Cardiac muscle cell (in vitro differentiated cells and primary cell): ENCODE data around the gene TNFAIP3. TPM values are rescaled to one million over a fixed set of nuclear protein-coding genes. Genes with fewer than 3 reads are reported as not detected.

Experiments
- DNase-seq, 2 donors: peaks; one replicate each; pipeline versions ENCODE4 v3.0.0 to v3.0.0-alpha.2; 2010 to 2017; ENCODE audit warnings: low read depth in 1 of 2, low spot score in 1 of 2
- H3K27ac ChIP-seq: fragments of 200-600 bp; sonication (generic); 2 replicates; pipeline ENCODE4 v1.5.1; 2016
- H3K27me3 ChIP-seq: fragments of 200-600 bp; sonication (generic); 2 replicates; pipeline ENCODE4 v1.6.0; 2016; ENCODE audit warnings: control low read depth
- H3K36me3 ChIP-seq: fragments of 200-600 bp; sonication (generic); 2 replicates; pipeline ENCODE4 v1.5.1; 2016; ENCODE audit warnings: control low read depth
- H3K4me1 ChIP-seq: fragments of 200-600 bp; sonication (generic); 2 replicates; pipeline ENCODE4 v1.8.1; 2017; ENCODE audit warnings: low read depth, mild to moderate bottlenecking, mixed run types
- H3K4me3 ChIP-seq: fragments of 200-600 bp; sonication (generic); 2 replicates; pipeline ENCODE4 v1.5.1; 2016; ENCODE audit warnings: mild to moderate bottlenecking
- H3K9me3 ChIP-seq: fragments of 200-600 bp; sonication (generic); 2 replicates; pipeline ENCODE4 v1.5.1; 2017; ENCODE audit warnings: low read depth, mild to moderate bottlenecking, control low read depth
- CTCF ChIP-seq: IDR thresholded peaks from 2 replicates; pipeline ENCODE4 v1.5.1; 2012; ENCODE audit warnings: low read depth, mild to moderate bottlenecking, low read length
- polyA plus RNA-seq: library from polyadenylated mRNA; unstranded; fragments of >200 nt; fragmentation: Nextera tagmentation; extraction: Ambion mirVana; gene quantifications from 2 replicates; pipeline ENCODE4 v1.2.1, GENCODE V29; 2016
- total RNA-seq: library from RNA; depleted of rRNA; stranded (reverse); fragments of >200 nt; gene quantifications from 2 replicates; pipeline ENCODE4 v1.2.3, GENCODE V29; 2016

The TNFAIP3 gene
- total and polyA plus RNA-seq, 2 experiments from 2014 or later, result 7.9 TPM

- peaks cover 8% of the 10 kb centered on the region for H3K4me1 ChIP-seq
- no peak overlapping the region for H3K27ac ChIP-seq
- no peaks in the 10 kb centered on the region for H3K9me3 ChIP-seq
- no peaks in the 10 kb centered on the region for H3K27me3 ChIP-seq
- no peak for TF ChIP-seq CTCF
- no peak overlapping the region for H3K4me3 ChIP-seq
- no peaks in the 10 kb centered on the region for H3K36me3 ChIP-seq
- no peak for DNase-seq
Observed at GRCh38 chr6:137900815-137901214, 33.8 kb downstream of the TNFAIP3 start.

GRCh38 chr6:137901454-137901853 is 34.4 kb downstream of the TNFAIP3 start:
- no peaks in the 10 kb centered on the region for H3K9me3 ChIP-seq
- no peak for TF ChIP-seq CTCF
- no peak overlapping the region for H3K4me3 ChIP-seq
- H3K27ac ChIP-seq, result no peak overlapping the region
- H3K36me3 ChIP-seq, result no peaks in the 10 kb centered on the region
- peaks cover 8% of the 10 kb centered on the region for H3K4me1 ChIP-seq
- H3K27me3 ChIP-seq, result no peaks in the 10 kb centered on the region
- DNase-seq, result no peak

GRCh38 chr6:137902699-137903098 is 35.6 kb downstream of the TNFAIP3 start:
- no peak for TF ChIP-seq CTCF
- Histone ChIP-seq H3K9me3 (no peaks in the 10 kb centered on the region), H3K27ac (no peak overlapping the region), H3K36me3 (no peaks in the 10 kb centered on the region), H3K4me3 (no peak overlapping the region), H3K27me3 (no peaks in the 10 kb centered on the region), H3K4me1 (peaks cover 8% of the 10 kb centered on the region)
- no peak for DNase-seq

GRCh38 chr6:137903274-137903932 is 36.3 kb downstream of the TNFAIP3 start:
- no peak for TF ChIP-seq CTCF
- H3K4me3 ChIP-seq, result no peak overlapping the region
- DNase-seq, result no peak
- no peak overlapping the region for H3K27ac ChIP-seq
- H3K27me3 ChIP-seq, result no peaks in the 10 kb centered on the region
- no peaks in the 10 kb centered on the region for H3K9me3 ChIP-seq
- no peaks in the 10 kb centered on the region for H3K36me3 ChIP-seq
- H3K4me1 ChIP-seq, result peaks cover 8% of the 10 kb centered on the region

- H3K27ac ChIP-seq, result no peak overlapping the region
- peak in 1 of 2 donors; percentile 40 for DNase-seq
- H3K4me1 ChIP-seq, result peaks cover 8% of the 10 kb centered on the region
- H3K9me3 ChIP-seq, result no peaks in the 10 kb centered on the region
- TF ChIP-seq CTCF, result no peak
- no peaks in the 10 kb centered on the region for H3K27me3 ChIP-seq
- H3K4me3 ChIP-seq, result no peak overlapping the region
- no peaks in the 10 kb centered on the region for H3K36me3 ChIP-seq
Observed at GRCh38 chr6:137903933-137904821, 37.1 kb downstream of the TNFAIP3 start.
